Nephron (organoid): Measurements from ENCODE around the gene KERA.

Source experiments
- H3K27ac Mint-ChIP-seq, 3 experiments: 2 replicates each; pipeline ENCODE4 v1.8.0; 2020; ENCODE audit warnings: mixed read lengths in 3 of 3, mild to moderate bottlenecking in 2 of 3, moderate library complexity in 1 of 3
- H3K27me3 Mint-ChIP-seq: 2 replicates; pipeline ENCODE4 v1.8.0; 2021; ENCODE audit warnings: low read depth, mild to moderate bottlenecking, moderate library complexity, mixed read lengths
- H3K36me3 Mint-ChIP-seq: 2 replicates; pipeline ENCODE4 v1.8.0; 2020; ENCODE audit warnings: low read depth, mixed read lengths
- H3K4me1 Mint-ChIP-seq: 2 replicates; pipeline ENCODE4 v1.8.0; 2020; ENCODE audit warnings: mixed read lengths
- H3K4me3 Mint-ChIP-seq, 3 experiments: 2 replicates each; pipeline ENCODE4 v1.8.0; 2020; ENCODE audit warnings: mild to moderate bottlenecking in 3 of 3, mixed read lengths in 3 of 3, moderate library complexity in 2 of 3
- H3K9me3 Mint-ChIP-seq: 2 replicates; pipeline ENCODE4 v1.8.0; 2020; ENCODE audit warnings: mixed read lengths
- TF ChIP-seq, protein P1 (sequence below), 3 experiments: fragments of 200-600 bp; sonication (generic); IDR thresholded peaks; one replicate each; pipeline ENCODE4 v1.5.0; 2021; ENCODE audit warnings: antibody characterized with exemption in 3 of 3; ENCODE audit not compliant: unreplicated experiment in 3 of 3

KERA gene

DNA sequence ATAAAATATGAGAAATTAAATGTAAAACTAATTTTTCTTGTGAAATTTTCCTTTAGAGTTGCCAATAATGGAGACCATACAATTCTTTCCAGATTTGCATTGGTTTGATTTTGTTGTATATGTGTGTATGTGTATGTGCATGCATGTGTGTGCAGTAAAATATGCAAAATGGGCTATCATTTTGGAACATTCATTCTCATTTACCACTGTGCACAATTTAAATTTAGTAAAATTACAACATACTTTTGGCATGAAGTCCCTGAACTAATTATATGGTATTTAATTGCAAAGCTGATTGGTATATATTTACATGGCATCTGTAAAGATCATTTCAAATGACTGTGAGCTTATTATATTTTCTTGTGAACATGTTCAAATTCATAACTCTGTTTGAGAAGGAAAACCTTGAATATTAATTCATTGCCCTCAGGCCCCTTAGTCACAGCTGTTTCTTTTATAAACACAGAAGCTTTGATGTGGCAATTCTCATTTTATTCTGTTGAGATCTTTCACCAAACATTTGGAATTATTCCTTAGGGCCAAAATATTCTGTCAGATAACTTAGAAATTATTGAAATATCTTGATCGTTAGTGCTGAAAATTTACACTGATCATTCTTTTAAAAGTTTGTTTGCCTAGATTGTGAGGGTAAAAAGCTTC is 17.6 kb downstream of the KERA start:
- Mint-ChIP-seq H3K9me3 (no peaks in the 10 kb centered on the region), H3K27ac (peak overlapping the region in 1 of 3 experiments; percentile 79), H3K4me1 (peaks cover 43% of the 10 kb centered on the region), H3K27me3 (no peaks in the 10 kb centered on the region), H3K36me3 (no peaks in the 10 kb centered on the region), H3K4me3 (no peak overlapping the region)
- TF ChIP-seq, protein P1, sequence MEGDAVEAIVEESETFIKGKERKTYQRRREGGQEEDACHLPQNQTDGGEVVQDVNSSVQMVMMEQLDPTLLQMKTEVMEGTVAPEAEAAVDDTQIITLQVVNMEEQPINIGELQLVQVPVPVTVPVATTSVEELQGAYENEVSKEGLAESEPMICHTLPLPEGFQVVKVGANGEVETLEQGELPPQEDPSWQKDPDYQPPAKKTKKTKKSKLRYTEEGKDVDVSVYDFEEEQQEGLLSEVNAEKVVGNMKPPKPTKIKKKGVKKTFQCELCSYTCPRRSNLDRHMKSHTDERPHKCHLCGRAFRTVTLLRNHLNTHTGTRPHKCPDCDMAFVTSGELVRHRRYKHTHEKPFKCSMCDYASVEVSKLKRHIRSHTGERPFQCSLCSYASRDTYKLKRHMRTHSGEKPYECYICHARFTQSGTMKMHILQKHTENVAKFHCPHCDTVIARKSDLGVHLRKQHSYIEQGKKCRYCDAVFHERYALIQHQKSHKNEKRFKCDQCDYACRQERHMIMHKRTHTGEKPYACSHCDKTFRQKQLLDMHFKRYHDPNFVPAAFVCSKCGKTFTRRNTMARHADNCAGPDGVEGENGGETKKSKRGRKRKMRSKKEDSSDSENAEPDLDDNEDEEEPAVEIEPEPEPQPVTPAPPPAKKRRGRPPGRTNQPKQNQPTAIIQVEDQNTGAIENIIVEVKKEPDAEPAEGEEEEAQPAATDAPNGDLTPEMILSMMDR (IDR thresholded peaks at IDR 0.05; ENCODE audit: unreplicated experiment in 3 of 3), result no peak

DNA sequence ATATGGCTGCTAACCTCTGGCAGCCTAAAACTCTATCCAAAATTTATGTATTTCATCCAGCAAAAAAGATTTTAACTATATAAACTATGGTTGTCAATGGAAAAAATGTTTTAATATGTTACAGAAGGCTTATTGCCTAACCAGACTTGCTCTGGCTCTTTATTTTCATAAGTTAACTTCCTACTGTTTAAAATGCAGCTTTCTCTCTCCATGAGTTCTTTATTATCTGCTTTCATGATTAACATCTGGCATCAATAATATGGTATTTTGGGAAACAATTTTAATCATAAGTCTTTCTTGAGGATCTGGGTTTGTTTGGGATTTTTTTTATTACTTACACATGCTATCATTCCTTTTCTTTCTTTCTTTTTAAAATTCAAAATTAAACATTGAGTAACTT is 20.5 kb downstream of the KERA start:
- Mint-ChIP-seq H3K4me1 (peaks cover 30% of the 10 kb centered on the region), H3K27ac (peak overlapping the region; percentile 78 to 85 (median 79)), H3K4me3 (no peak overlapping the region), H3K9me3 (no peaks in the 10 kb centered on the region), H3K36me3 (no peaks in the 10 kb centered on the region), H3K27me3 (no peaks in the 10 kb centered on the region)
- TF ChIP-seq, protein P1 (IDR thresholded peaks at IDR 0.05; ENCODE audit: unreplicated experiment in 3 of 3), result no peak

DNA sequence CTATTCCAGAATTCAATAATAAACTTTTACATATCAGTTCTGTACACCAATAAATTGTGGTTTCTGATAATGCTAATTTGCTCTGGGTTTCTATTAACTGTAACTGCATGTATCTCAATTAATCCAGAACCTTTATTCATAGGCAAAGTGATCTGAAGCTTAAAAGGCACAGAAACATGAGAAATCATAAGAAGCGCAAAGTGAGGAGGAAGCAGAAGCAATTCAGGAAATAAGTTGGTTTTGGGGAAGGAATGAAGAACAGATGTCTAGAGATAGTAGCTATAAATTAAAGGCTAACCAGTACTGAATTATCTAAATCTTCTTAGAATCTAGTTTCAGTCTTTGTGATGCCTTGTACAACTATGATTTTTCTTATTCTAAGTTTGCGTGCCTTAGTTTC is 24.6 kb downstream of the KERA start:
- no peaks in the 10 kb centered on the region for H3K36me3 Mint-ChIP-seq
- no peak overlapping the region for H3K4me3 Mint-ChIP-seq
- H3K4me1 Mint-ChIP-seq, result peaks cover 24% of the 10 kb centered on the region
- peak overlapping the region in 2 of 3 experiments; percentile 10 to 17 for H3K27ac Mint-ChIP-seq
- no peaks in the 10 kb centered on the region for H3K27me3 Mint-ChIP-seq
- TF ChIP-seq, protein P1 (IDR thresholded peaks at IDR 0.05; ENCODE audit: unreplicated experiment in 3 of 3), result no peak
- H3K9me3 Mint-ChIP-seq, result no peaks in the 10 kb centered on the region

DNA sequence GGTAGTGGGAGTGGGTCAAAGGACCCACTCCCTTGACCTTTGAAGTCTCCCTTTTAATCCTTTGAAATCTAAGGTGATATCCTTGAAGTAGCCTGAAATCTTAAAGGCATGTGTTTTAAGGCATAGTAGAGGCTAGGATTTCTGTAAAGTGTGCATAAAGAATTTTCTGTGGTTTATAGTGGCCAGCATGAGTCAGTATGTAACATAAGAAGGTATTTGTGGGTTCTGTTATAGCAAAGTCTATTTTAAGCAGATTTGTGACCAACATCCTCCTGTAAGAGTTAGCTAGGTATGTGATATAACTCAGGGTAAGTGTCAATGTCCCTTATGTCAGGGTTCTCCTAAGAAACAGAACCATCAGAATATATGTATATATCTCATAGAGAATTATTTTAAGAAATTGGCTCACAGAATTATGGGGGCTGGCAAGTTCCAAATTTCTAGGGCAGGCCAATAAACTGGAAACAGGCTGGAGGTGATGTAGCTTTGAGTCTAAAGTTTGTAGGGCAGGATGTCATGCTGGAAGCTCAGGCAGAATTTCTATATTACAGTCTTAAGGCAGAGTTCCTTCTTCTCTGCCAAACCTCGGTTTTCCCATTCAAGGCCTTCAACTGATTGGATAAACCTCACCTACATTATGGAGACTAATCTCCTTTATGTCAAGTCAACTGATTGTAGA is 34.4 kb downstream of the KERA start:
- no peak overlapping the region for H3K27ac Mint-ChIP-seq
- H3K27me3 Mint-ChIP-seq, result no peaks in the 10 kb centered on the region
- TF ChIP-seq, protein P1 (IDR thresholded peaks at IDR 0.05; ENCODE audit: unreplicated experiment in 3 of 3), result no peak
- H3K9me3 Mint-ChIP-seq, result peaks cover 6% of the 10 kb centered on the region
- H3K36me3 Mint-ChIP-seq, result no peaks in the 10 kb centered on the region
- no peaks in the 10 kb centered on the region for H3K4me1 Mint-ChIP-seq
- H3K4me3 Mint-ChIP-seq, result no peak overlapping the region

DNA sequence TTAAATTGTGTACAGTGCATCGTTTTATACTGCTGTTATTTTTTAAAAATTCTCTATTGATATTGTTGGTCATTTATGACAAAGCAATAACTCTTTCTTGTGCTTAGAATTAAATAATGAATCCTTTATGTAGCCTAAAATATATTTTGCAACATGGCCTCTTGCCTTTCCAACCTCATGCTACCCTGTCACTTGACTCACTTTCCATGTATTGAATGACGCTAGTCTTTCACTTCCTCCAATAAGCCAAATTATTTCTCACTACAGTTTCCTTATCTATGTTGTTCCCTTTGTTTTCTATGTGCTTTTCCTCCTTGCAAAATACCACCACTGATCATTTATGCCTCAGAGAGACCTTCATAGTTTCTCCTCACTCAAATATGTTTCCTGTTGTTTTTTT is 36.7 kb downstream of the KERA start:
- Mint-ChIP-seq H3K4me1 (no peaks in the 10 kb centered on the region), H3K9me3 (peaks cover 8% of the 10 kb centered on the region), H3K36me3 (no peaks in the 10 kb centered on the region), H3K4me3 (no peak overlapping the region), H3K27me3 (no peaks in the 10 kb centered on the region), H3K27ac (no peak overlapping the region)
- TF ChIP-seq, protein P1 (IDR thresholded peaks at IDR 0.05; ENCODE audit: unreplicated experiment in 3 of 3), result no peak

DNA sequence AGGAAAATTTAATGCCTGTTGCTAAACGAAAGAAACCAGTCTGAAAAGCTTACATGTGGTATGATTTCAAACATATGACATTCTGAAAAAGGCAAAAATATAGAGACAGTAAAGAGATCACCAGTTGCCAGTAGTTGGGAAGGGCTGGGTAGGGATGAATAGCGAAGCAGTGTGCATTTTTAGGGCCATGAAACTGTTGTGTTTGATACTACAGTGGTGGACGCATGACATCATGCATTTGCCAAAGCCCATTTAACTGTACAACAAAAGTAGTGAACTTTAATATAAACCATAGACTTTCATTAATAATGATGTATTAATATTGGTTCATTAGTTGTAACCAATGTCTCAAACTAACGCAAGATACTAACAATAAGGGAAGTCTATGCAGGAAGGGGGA is 38.4 kb downstream of the KERA start:
- H3K4me1 Mint-ChIP-seq, result no peaks in the 10 kb centered on the region
- peaks cover 10% of the 10 kb centered on the region for H3K9me3 Mint-ChIP-seq
- H3K27me3 Mint-ChIP-seq, result no peaks in the 10 kb centered on the region
- no peak overlapping the region for H3K4me3 Mint-ChIP-seq
- TF ChIP-seq, protein P1 (IDR thresholded peaks at IDR 0.05; ENCODE audit: unreplicated experiment in 3 of 3), result no peak
- no peak overlapping the region for H3K27ac Mint-ChIP-seq
- H3K36me3 Mint-ChIP-seq, result no peaks in the 10 kb centered on the region
